PC-9 (cell line): ENCODE measurements around the gene KCNC4.

Experiments used
- EZH2 ChIP-seq: fragments of 200-600 bp; sonication (generic); IDR thresholded peaks from 2 replicates; pipeline ENCODE4 v1.8.0; 2017; ENCODE audit warnings: antibody characterized with exemption, low read depth
- TF ChIP-seq, protein P1 (sequence below): fragments of 200-600 bp; sonication (generic); conservative IDR thresholded peaks from 2 replicates; pipeline ENCODE4 v1.6.1; 2017; ENCODE audit warnings: mixed run types, antibody characterized with exemption, mild to moderate bottlenecking, moderate library complexity

DNA sequence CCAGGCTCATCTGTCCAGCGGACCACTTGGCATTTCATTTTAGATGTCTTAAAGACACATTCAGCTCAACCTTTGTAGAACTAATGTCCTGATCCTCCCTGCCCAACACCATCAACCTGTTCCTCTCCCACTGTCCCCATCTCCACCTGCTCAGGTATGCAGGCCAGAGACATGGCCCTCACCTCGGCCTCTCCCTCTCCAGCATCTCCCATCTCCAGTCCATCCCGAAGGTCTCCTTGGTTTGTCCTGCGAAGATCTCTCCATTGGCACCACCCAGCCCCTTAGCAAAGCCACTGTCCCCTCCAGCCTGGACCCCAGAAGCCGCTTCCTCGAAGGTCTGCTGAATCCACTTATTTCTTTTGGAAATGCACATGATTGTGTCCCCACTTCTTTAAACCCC lies 20.9 kb upstream of the KCNC4 start:
- TF ChIP-seq, protein P1, sequence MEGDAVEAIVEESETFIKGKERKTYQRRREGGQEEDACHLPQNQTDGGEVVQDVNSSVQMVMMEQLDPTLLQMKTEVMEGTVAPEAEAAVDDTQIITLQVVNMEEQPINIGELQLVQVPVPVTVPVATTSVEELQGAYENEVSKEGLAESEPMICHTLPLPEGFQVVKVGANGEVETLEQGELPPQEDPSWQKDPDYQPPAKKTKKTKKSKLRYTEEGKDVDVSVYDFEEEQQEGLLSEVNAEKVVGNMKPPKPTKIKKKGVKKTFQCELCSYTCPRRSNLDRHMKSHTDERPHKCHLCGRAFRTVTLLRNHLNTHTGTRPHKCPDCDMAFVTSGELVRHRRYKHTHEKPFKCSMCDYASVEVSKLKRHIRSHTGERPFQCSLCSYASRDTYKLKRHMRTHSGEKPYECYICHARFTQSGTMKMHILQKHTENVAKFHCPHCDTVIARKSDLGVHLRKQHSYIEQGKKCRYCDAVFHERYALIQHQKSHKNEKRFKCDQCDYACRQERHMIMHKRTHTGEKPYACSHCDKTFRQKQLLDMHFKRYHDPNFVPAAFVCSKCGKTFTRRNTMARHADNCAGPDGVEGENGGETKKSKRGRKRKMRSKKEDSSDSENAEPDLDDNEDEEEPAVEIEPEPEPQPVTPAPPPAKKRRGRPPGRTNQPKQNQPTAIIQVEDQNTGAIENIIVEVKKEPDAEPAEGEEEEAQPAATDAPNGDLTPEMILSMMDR = no peak
- TF ChIP-seq EZH2 = no peak
